ENCODE results near the gene OR10H5.
"Not testable (repeated sequence)": the region's sequence is repeated elsewhere in the genome, so short reads cannot be mapped to it uniquely, and the experiment has no call there.

The OR10H5 gene

DNA sequence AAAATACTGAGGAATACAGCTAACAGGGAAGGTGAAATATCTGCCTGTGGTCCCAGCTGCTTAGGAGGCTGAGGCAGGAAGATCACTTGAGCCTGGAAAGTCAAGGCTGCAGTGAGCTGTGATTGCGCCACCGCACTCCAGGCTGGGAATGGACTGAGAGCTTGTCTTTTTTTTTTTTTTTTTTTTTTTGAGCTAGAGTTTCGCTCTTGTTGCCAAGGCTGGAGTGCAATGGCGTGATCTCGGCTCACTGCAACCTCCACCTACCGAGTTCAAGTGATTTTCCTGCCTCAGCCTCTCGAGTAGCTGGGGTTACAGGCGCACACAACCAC, 56.4 kb downstream of the OR10H5 start:
- not testable (repeated sequence) for DNase-seq (ENCODE audit: low read depth)

DNA sequence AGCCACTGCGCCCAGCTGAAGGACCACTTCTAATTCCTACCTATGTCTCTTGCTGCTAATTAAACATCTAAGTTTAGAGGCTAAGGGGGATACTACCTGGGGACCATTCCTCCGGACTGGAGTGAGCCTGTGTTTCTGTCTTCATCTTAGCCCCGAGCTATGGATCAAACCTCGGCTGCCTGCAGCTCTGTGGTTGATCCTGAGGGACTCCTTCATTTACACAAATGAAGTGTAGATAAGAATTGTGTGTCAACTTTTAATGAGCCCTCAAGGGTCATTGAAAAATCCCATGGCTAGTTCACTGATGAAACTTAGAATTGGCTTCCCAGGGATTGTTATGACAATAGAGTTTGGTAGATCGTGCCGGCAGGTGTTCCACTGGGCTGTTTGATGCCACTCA, 59.5 kb downstream of the OR10H5 start:
- no peak for DNase-seq (ENCODE audit: low read depth)

DNA sequence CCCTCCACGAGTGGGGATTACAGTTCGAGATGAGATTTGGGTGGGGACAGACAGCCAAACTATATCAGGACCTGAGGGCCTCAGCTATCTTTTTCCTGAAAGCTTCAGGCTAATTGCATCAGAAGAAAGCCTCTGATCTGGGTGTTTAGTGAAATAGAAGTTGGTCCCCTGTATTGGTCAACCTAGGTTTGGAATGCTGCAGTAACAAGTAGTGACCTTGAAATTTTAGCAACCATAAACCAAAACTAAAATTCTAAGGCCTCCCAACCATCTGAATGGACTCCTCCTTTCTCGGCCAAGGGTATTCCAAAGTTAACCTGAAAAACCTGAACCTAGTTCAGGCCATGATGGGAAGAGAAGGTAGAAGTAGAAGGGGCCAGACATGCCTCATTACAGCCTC, 62.9 kb downstream of the OR10H5 start:
- no peak for DNase-seq (ENCODE audit: low read depth)

Measured in stimulated activated CD8-positive, alpha-beta memory T cell treated with anti-CD3 and anti-CD28 coated beads, Interleukin-15, amount 100 ng/mL, for 1 hour (primary cell).